AG20443 (cell line): ENCODE data around the gene IGSF21.
A peak's percentile ranks its signal among the peaks of the same experiment; 100 is the strongest.

Experiments
- DNase-seq: peaks from one replicate; pipeline ENCODE4 v3.0.0; 2012; ENCODE audit warnings: low spot score, mixed read lengths

IGSF21 gene

DNA sequence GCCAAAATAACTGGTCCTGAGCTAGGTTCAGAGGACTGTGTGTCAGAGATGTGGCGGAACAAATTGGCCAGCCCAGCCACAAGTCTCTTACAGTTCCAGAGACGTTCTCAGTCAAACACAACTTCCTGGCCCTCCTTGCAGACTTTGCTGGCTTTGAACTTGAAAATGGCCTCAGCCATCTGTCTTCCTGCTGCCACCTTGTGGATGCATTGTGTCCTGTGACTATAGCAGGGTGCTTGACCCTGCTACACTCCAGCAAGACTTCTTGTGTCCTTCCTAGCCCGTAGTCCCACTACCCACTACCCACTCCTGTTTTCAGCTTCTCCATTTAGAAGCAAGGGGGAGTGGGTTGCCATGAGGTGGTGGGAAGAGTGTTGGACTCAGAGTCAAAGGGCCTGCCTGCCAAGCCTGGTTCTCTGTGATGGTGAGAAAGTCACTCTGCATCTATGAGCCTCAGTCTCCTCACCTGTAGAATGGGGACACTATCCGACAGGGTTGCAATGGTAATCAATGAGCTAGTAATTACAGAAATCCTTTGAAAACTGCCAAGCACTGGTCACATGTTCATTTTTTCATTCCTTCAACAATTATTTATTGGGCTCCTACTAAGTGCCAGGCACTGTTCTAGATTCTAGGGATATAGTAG is 109.9 kb downstream of the IGSF21 start:
- peak; percentile 57 for DNase-seq

DNA sequence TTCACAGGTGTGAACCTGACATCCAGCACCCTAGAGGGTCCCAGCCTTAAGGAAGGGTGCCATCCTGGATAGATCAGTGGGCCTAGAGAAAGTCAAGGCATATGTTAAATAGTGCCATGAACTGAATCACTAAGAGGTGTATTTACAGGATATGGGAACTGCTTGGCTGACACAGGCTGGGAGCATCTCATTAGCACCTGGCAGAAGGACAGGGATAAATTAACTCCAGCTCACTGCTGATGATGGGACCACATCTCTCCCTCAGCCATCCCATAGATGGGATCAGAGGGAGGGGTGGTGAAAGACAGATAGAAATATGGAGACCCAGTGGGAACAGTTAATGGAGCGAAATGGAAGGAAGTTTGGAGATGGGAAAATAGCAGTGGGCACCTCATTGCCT is 122.0 kb downstream of the IGSF21 start:
- DNase-seq: no peak

GRCh38 chr1:18230321-18230720 is 122.7 kb downstream of the IGSF21 start:
- no peak for DNase-seq

- no peak for DNase-seq
Measured at GRCh38 chr1:18230840-18231239, 123.2 kb downstream of the IGSF21 start.

DNA sequence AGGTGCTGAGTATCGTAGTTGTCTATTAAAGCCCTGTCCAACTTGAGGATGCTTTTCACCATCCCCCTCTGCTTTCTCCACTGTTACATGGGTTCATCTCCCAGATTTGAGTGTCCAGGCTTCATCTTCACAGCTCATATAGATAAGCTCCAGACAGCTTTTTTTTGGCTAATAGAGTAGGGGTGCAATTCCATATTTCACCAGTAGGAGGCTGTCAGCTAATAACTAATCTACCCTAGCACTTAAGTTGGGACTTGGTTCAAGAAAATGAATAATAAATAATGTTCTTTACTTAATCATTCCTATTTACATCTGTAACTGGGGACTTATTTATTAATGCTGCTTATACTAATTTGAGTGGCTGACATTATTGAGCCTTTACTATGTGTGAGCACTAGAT is 124.5 kb downstream of the IGSF21 start:
- no peak for DNase-seq

DNA sequence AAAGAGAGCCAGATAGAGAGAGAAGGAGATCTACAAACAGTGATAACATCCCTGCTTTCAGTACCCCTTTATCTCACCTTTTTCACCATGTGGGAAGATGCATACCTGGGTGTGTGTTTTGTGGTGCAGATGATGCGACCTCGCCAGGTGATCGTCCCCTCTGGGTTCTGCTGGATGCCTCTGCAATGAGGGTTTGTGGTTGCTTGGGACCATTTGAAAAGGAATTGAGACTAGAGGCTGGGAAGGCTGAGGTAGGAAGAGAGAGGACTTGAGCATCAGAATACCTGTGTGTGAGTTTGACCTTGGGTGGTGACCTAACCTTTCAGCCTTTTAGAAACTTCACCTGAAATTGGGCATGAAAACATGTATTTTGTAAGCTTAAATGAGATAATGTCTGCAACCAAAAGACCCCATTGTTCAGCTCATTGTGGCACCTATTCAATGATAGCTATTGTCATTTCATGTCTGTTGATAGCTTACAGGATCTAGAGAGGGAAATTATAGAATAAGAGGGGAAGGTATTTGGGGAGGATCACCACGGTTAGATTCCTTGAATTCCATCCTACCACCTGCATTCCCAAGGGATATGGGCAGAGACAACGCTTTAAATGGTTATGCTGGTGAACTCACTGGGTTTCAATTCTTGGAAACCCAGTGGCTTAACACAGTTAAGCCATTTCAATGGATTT is 125.7 kb downstream of the IGSF21 start:
- DNase-seq: no peak

DNA sequence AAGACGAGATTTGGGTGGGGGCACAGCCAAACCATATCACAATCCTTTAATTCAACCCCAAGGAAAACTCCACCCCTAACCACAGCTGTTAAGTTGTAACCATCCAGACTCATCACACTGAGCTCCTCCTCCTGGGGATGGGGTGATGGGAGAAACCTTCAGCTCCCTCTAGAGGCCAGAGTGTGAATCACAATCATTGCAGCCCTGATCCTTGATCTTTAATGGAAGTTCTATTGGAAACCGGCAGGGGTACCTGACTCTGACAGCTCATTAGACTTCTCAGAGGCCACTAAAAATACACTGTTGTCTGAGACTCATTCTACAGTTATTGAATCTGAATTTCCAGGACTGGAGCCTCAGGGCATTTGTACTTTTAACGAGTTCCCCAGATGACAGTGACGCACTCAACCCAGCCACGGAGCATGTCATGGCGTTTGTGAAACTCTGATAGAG is 127.2 kb downstream of the IGSF21 start:
- DNase-seq: peak; percentile 77

- no peak for DNase-seq
Measured at GRCh38 chr1:18237371-18237770, 129.8 kb downstream of the IGSF21 start.

GRCh38 chr1:18238190-18238589 is 130.6 kb downstream of the IGSF21 start:
- DNase-seq: no peak

GRCh38 chr1:18239671-18240070 is 132.1 kb downstream of the IGSF21 start:
- DNase-seq: peak; percentile 34

DNA sequence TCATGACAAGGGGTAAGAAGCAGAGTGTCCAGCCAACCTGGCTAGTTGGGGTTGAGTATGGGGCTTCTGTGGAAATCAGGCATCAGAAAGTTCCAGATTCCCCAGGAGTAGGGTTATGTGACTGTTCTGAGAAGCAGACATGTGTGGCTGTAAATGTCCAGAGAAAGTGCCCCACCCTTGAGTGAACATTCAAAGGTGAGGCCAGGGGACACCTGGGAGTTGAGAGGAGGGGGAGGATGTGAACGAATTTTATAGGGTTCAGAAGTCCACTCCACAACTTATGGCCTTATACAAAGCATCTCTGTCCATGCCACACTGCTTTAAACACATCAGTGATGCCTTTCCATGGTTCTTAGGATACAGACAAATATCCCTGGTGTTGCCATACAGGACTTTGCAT is 133.3 kb downstream of the IGSF21 start:
- DNase-seq: no peak

GRCh38 chr1:18241891-18242290 is 134.3 kb downstream of the IGSF21 start:
- no peak for DNase-seq

- DNase-seq: no peak
Measured at GRCh38 chr1:18243503-18244175, 136.0 kb downstream of the IGSF21 start.

- DNase-seq: no peak
Measured at GRCh38 chr1:18244762-18245161, 137.2 kb downstream of the IGSF21 start.

GRCh38 chr1:18245647-18246046 is 138.0 kb downstream of the IGSF21 start:
- DNase-seq: no peak

GRCh38 chr1:18246543-18246942 is 138.9 kb downstream of the IGSF21 start:
- no peak for DNase-seq

DNA sequence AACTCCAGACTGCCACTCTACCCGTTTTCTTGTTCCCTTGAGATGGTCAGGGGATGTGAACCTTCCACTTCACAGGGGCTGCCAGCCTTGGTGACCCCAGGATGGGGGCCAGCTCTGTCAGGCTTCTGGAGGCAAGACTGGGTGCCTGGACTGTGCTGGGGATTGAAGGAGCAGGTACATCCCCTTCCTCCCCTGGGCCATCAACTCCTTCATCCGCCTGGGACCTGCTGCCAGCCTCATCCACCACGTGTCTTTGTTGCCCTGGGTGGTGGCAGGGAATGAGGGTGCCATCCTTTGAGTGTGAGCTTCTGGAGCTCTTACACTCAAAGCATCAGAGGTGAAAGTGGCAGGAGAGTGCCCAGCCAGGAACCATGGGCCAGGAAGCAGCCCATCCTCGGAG is 139.6 kb downstream of the IGSF21 start:
- DNase-seq: no peak

GRCh38 chr1:18249631-18250030 is 142.0 kb downstream of the IGSF21 start:
- no peak for DNase-seq

DNA sequence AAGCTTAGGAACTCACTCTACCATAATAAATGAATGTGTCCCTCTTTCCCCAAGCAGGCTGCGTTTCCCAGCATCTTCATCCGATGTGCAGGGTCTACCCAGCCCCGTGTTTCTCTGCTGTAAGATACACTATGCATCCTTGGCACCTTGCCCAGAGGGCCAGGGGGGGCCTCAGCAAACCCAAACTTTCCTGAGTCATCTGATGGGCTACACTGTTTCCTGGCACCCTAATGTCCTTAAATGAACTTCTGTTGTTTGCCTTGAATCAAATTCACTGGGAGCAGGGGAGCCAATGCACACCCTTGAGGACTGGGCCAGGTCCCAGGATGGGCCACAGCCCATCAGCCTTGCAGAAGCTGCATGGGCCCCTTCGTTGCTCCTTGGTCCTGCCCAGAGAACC is 145.5 kb downstream of the IGSF21 start:
- no peak for DNase-seq

DNA sequence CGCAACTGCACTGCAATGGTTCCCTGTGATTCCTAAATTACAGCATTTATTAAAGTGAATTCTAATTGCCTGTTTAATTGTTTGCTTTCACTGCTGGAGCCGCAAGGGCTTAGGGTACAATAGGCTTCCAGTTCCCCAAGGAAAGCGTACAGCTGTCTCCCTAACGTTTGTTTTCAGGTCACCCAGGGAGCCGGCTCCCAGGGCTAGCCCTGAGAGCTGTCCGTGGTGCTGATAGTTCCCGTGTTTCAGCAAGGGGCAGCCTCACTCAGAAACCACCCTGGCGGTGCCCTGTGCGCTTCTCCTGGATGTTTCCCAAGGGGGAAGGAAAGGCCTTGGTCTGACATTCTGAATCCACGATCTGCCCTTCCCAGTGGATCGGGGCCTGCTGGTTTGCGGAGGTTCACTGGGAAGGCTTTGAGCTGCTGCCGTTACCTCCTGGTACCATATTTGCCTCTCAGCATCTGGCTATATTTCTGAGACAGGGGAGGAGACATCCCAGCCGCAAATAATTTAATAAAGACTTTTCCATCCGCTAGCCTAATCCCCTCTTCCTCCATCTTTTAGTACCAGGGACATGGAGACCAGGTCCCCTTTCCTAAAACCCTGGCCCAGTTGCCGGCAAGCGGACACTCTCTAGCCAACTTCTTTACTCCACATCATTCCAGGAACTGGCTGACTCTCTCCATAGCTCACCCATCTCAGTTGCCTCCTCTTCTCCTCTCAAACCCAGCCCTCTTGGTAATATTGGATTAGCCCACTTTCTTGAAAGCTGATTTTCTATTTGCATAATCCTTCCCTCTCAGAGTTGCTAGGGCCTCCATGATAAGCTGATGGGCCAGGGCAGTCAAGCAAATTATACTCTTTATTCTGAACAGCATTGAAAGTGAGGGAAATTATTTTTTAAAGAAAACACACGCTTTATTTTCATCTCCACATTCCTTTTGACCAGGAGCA is 149.0 kb downstream of the IGSF21 start:
- peak; percentile 71 for DNase-seq

- no peak for DNase-seq
Measured at GRCh38 chr1:18257778-18258177, 150.2 kb downstream of the IGSF21 start.

DNA sequence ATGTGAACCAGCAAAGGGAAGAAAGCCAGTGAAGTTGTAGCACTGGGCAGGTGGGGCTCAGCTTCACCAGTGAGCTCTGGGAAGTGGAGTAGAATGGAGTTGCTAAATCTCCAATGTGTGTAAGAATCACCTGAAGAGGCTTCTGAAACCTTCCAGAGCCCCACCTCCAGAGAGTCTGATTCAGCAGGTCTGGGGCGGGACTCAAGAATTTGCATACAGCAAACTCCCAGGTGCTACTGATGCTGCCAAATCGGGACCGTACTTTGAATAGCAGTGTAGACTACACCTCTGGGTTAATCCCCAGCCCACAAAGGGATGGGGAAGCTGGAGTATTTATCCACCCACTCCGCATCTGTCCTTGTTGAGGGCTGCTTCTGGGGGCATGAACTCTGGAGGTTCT is 154.3 kb downstream of the IGSF21 start:
- DNase-seq: no peak
